ENCODE results near the gene IL5.

GRCh38 chr5:132496631-132497487 lies 46.5 kb downstream of the IL5 start:
- TF ChIP-seq CTCF (IDR thresholded peaks at IDR 0.05) (no peak), EZH2 (IDR thresholded peaks at IDR 0.05; ENCODE audit: borderline replicate concordance, insufficient read depth, low read depth, low read length, poor library complexity, severe bottlenecking) (no peak)

Measured in B cell (primary cell).